Prostate gland (tissue), 2 donors: Measurements from ENCODE around the gene RAPGEF4. TPM values are rescaled to one million over a fixed set of nuclear protein-coding genes. Genes with fewer than 3 reads are reported as not detected.
A peak's percentile ranks its signal among the peaks of the same experiment; 100 is the strongest.

Experiments used
- DNase-seq: peaks from one replicate; pipeline ENCODE4 v3.0.0-alpha.2; 2019; ENCODE audit warnings: low spot score
- H3K27ac ChIP-seq, 2 donors: fragments of 200-600 bp; sonication (generic); 2 replicates each; pipeline ENCODE4 v1.5.1; 2017 to 2019
- H3K27me3 ChIP-seq: fragments of 200-600 bp; sonication (generic); replicated peaks from 2 replicates; pipeline ENCODE4 v1.5.1; 2019; ENCODE audit not compliant: insufficient read depth
- H3K36me3 ChIP-seq, 2 donors: fragments of 200-600 bp; sonication (generic); 1 replicate in 1 of 2; 2 replicates in 1 of 2; pipeline versions ENCODE4 v1.5.1 to v1.8.1; 2017 to 2019
- H3K4me1 ChIP-seq: fragments of 200-600 bp; sonication (generic); replicated peaks from 2 replicates; pipeline ENCODE4 v1.5.1; 2019
- H3K4me3 ChIP-seq, 2 donors: fragments of 200-600 bp; sonication (generic); 2 replicates each; pipeline ENCODE4 v1.5.1; 2017 to 2019
- H3K9me3 ChIP-seq: fragments of 200-600 bp; sonication (generic); 2 replicates; pipeline ENCODE4 v1.5.1; 2017
- POLR2A ChIP-seq: fragments of 450-650 bp; IDR thresholded peaks from one replicate; pipeline ENCODE4 v1.6.1; 2016; ENCODE audit warnings: antibody characterized with exemption, mild to moderate bottlenecking
- POLR2AphosphoS5 ChIP-seq: sonication (generic); formaldehyde crosslinking; IDR thresholded peaks from one replicate; pipeline ENCODE4 v1.6.1; 2017; ENCODE audit warnings: antibody characterized with exemption
- WGBS: methylation state at CpG from one replicate; pipeline ENCODE4 v1.1.5; 2018; 5-methylcytosine and 5-hydroxymethylcytosine counted together
- intact Hi-C: fragments of 100-400 bp; cut with DNase I; formaldehyde crosslinking; loops from one replicate; pipeline ENCODE4 v1.14.2; 2022
- total RNA-seq, 2 donors: library from RNA; depleted of rRNA; stranded (reverse); fragments of >200 nt; gene quantifications; one replicate each; pipeline ENCODE4 v1.1.0, GENCODE V29; 2016
- TF ChIP-seq, protein P1 (sequence below), 4 experiments: fragments of 200-600 bp in 2 of 4; fragments of 450-650 bp in 2 of 4; sonication (generic) in 2 of 4; IDR thresholded peaks; 1 replicate in 3 of 4; 2 replicates in 1 of 4; pipeline ENCODE4 v1.5.1; 2016 to 2019; ENCODE audit warnings: antibody characterized with exemption in 4 of 4, mild to moderate bottlenecking in 2 of 4, moderate library complexity in 2 of 4

The RAPGEF4 gene
- total RNA-seq, 2 donors from 2014 or later: 7.3 to 31.0 TPM

DNA sequence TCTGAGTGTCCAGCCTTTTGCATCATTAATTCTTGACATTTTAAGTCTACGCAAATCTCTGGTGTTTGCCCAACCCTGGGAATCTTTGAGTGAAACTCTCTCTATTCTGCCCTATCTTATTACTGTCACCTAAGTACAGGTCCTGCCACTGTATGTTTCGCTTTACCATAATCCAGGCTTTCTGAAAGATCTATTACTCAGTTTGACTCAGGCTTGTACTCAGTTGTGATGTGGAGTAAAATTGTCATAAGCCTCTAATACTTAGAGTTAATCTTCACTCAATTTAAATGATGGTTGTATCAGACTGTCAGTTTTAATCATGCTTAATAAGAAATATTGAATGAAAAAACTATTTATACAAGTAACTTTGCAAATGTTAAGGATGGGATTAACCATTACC lies 30.3 kb upstream of the RAPGEF4 start:
- no peaks in the 10 kb centered on the region for H3K9me3 ChIP-seq
- H3K27ac ChIP-seq: no peak overlapping the region
- no peak for DNase-seq
- WGBS: 92% methylated on average over 2 of the region's 2 CpGs
- H3K36me3 ChIP-seq: no peaks in the 10 kb centered on the region
- H3K27me3 ChIP-seq: no peaks in the 10 kb centered on the region
- H3K4me3 ChIP-seq: no peak overlapping the region
- no peaks in the 10 kb centered on the region for H3K4me1 ChIP-seq
- TF ChIP-seq, protein P1, sequence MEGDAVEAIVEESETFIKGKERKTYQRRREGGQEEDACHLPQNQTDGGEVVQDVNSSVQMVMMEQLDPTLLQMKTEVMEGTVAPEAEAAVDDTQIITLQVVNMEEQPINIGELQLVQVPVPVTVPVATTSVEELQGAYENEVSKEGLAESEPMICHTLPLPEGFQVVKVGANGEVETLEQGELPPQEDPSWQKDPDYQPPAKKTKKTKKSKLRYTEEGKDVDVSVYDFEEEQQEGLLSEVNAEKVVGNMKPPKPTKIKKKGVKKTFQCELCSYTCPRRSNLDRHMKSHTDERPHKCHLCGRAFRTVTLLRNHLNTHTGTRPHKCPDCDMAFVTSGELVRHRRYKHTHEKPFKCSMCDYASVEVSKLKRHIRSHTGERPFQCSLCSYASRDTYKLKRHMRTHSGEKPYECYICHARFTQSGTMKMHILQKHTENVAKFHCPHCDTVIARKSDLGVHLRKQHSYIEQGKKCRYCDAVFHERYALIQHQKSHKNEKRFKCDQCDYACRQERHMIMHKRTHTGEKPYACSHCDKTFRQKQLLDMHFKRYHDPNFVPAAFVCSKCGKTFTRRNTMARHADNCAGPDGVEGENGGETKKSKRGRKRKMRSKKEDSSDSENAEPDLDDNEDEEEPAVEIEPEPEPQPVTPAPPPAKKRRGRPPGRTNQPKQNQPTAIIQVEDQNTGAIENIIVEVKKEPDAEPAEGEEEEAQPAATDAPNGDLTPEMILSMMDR (IDR thresholded peaks at IDR 0.05): no peak
- intact Hi-C loops: no loop called here

- intact Hi-C loops: no loop called here
- TF ChIP-seq POLR2A (no peak), POLR2AphosphoS5 (no peak)
- TF ChIP-seq, protein P1 (IDR thresholded peaks at IDR 0.05): no peak
- no peaks in the 10 kb centered on the region for H3K4me1 ChIP-seq
- no peak overlapping the region for H3K4me3 ChIP-seq
- H3K36me3 ChIP-seq: no peaks in the 10 kb centered on the region
- H3K27ac ChIP-seq: no peak overlapping the region
- WGBS: 96% methylated on average over 2 of the region's 2 CpGs
- H3K9me3 ChIP-seq: no peaks in the 10 kb centered on the region
- H3K27me3 ChIP-seq: no peaks in the 10 kb centered on the region
- no peak for DNase-seq
Measured at GRCh38 chr2:172708247-172708646, 27.4 kb upstream of the RAPGEF4 start.

GRCh38 chr2:172709566-172710291 lies 25.9 kb upstream of the RAPGEF4 start:
- 82% methylated on average over 11 of the region's 11 CpGs for WGBS
- Histone ChIP-seq H3K4me1 (no peaks in the 10 kb centered on the region), H3K27me3 (no peaks in the 10 kb centered on the region), H3K27ac (no peak overlapping the region), H3K36me3 (no peaks in the 10 kb centered on the region), H3K9me3 (no peaks in the 10 kb centered on the region), H3K4me3 (no peak overlapping the region)
- intact Hi-C loops: loop anchor here (10.0 kb wide), 1 partner anchor 115 kb away; no protein-coding TSS in a partner anchor
- no peak for DNase-seq
- TF ChIP-seq, protein P1 (IDR thresholded peaks at IDR 0.05): no peak
- TF ChIP-seq POLR2AphosphoS5 (no peak), POLR2A (no peak)

GRCh38 chr2:172710584-172711047 lies 25.0 kb upstream of the RAPGEF4 start:
- Histone ChIP-seq H3K9me3 (no peaks in the 10 kb centered on the region), H3K36me3 (no peaks in the 10 kb centered on the region), H3K4me1 (no peaks in the 10 kb centered on the region), H3K27me3 (no peaks in the 10 kb centered on the region), H3K4me3 (no peak overlapping the region), H3K27ac (no peak overlapping the region)
- peak; percentile 37 for DNase-seq
- intact Hi-C loops: loop anchor here (10.0 kb wide), 1 partner anchor 116 kb away; no protein-coding TSS in a partner anchor
- WGBS: 9% methylated on average over 2 of the region's 2 CpGs
- TF ChIP-seq POLR2AphosphoS5 (no peak), POLR2A (no peak)
- TF ChIP-seq, protein P1 (IDR thresholded peaks at IDR 0.05): peak; percentile 20 to 67 (median 54)

GRCh38 chr2:172711110-172711509 lies 24.5 kb upstream of the RAPGEF4 start:
- TF ChIP-seq, protein P1 (IDR thresholded peaks at IDR 0.05): no peak
- H3K4me1 ChIP-seq: no peaks in the 10 kb centered on the region
- WGBS: 39% methylated on average over 1 of the region's 1 CpG
- H3K27ac ChIP-seq: no peak overlapping the region
- intact Hi-C loops: loop anchor here (10.0 kb wide), 1 partner anchor 116 kb away; no protein-coding TSS in a partner anchor
- no peaks in the 10 kb centered on the region for H3K27me3 ChIP-seq
- no peak overlapping the region for H3K4me3 ChIP-seq
- H3K36me3 ChIP-seq: no peaks in the 10 kb centered on the region
- no peaks in the 10 kb centered on the region for H3K9me3 ChIP-seq
- no peak for DNase-seq
